Upper lobe of left lung (tissue), 4 donors: ENCODE data around the gene SPATA46.

ENCODE experiments used
- POLR2A ChIP-seq, 4 donors: fragments of 450-650 bp; IDR thresholded peaks; one replicate each; pipeline ENCODE4 v1.5.1; 2016 to 2017; ENCODE audit warnings: antibody characterized with exemption in 4 of 4, mild to moderate bottlenecking in 2 of 4
- TF ChIP-seq, protein P1 (sequence below), 6 experiments: fragments of 450-650 bp in 4 of 6; fragments of 200-600 bp in 2 of 6; sonication (generic) in 2 of 6; IDR thresholded peaks; one replicate each; pipeline ENCODE4 v1.5.1; 2016 to 2019; ENCODE audit warnings: antibody characterized with exemption in 6 of 6

DNA sequence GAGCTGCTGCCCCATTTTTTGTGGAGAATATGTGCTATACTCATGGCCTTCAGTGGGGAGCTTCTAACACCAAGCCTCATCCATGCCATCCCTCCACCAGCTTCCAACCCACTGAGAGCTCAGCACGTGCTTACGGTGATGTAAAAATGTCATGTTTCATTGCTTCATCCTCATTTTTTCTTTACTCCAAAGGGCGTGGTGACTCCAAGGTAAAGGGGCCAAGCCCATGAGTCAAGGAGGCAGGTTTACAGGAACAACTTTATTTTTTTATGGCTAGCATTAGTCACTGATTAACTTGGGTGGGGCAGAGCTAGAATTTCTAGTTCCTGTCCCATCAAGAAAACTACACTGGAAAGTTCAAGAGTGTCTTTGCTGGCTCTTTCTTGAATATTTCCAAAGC lies 4.7 kb upstream of the SPATA46 start, which contains the start of gene C1orf226:
- TF ChIP-seq, protein P1, sequence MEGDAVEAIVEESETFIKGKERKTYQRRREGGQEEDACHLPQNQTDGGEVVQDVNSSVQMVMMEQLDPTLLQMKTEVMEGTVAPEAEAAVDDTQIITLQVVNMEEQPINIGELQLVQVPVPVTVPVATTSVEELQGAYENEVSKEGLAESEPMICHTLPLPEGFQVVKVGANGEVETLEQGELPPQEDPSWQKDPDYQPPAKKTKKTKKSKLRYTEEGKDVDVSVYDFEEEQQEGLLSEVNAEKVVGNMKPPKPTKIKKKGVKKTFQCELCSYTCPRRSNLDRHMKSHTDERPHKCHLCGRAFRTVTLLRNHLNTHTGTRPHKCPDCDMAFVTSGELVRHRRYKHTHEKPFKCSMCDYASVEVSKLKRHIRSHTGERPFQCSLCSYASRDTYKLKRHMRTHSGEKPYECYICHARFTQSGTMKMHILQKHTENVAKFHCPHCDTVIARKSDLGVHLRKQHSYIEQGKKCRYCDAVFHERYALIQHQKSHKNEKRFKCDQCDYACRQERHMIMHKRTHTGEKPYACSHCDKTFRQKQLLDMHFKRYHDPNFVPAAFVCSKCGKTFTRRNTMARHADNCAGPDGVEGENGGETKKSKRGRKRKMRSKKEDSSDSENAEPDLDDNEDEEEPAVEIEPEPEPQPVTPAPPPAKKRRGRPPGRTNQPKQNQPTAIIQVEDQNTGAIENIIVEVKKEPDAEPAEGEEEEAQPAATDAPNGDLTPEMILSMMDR (IDR thresholded peaks at IDR 0.05), result no peak
- no peak for TF ChIP-seq POLR2A (IDR thresholded peaks at IDR 0.05)
